C4-2B (cell line): ENCODE results near the gene MPI.
A peak's percentile ranks its signal among the peaks of the same experiment; 100 is the strongest.
"Not testable (repeated sequence)": the region's sequence is repeated elsewhere in the genome, so short reads cannot be mapped to it uniquely, and the experiment has no call there.

Source experiments
- H3K27ac ChIP-seq: fragments of 450-650 bp; 2 replicates; pipeline ENCODE4 v1.5.1; 2017
- ZFX ChIP-seq: fragments of 450-650 bp; IDR thresholded peaks from 2 replicates; pipeline ENCODE4 v1.6.1; 2017
- TF ChIP-seq, protein P1 (sequence below): fragments of 450-650 bp; conservative IDR thresholded peaks from 2 replicates; pipeline ENCODE4 v1.5.1; 2017; ENCODE audit warnings: mild to moderate bottlenecking

Gene MPI

DNA sequence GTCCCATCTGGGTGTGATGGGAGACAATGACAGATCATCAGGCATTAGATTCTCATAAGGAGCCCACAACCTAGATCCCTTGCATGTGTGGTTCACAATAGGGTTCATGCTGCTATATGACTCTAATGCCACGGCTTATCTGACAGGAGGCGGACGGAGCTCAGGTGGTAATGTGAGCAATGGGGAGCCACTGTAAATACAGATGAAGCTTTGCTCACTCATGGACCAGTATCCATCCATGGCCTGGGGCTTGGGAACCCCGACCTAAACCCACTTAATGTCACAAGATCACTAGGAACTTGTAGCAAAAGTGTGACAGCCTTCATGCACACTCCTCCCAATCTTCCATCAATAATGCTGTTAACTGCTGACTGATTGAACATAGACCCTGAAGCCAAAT is 18.8 kb downstream of the MPI start:
- no peak for TF ChIP-seq ZFX
- TF ChIP-seq, protein P1, sequence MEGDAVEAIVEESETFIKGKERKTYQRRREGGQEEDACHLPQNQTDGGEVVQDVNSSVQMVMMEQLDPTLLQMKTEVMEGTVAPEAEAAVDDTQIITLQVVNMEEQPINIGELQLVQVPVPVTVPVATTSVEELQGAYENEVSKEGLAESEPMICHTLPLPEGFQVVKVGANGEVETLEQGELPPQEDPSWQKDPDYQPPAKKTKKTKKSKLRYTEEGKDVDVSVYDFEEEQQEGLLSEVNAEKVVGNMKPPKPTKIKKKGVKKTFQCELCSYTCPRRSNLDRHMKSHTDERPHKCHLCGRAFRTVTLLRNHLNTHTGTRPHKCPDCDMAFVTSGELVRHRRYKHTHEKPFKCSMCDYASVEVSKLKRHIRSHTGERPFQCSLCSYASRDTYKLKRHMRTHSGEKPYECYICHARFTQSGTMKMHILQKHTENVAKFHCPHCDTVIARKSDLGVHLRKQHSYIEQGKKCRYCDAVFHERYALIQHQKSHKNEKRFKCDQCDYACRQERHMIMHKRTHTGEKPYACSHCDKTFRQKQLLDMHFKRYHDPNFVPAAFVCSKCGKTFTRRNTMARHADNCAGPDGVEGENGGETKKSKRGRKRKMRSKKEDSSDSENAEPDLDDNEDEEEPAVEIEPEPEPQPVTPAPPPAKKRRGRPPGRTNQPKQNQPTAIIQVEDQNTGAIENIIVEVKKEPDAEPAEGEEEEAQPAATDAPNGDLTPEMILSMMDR = no peak

DNA sequence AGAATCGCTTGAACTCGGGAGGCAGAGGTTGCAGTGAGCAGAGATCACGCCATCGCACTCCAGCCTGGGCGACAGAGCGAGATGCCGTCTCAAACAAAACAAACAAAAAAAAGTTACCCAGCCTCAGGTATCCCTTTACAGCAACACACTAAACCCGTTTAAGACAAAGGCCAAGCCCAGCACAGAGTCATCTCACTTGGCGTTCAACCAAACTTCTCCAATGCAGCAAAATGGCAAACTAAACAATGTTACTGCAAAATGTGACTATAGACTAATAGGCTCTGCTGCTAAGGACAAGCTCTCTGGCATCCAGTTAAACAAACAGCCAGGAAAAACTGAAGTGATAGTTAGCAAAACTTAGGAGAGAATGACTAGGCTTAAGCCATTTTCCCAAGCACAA is 23.2 kb downstream of the MPI start:
- peak overlapping the region; percentile 66 for H3K27ac ChIP-seq
- no peak for TF ChIP-seq ZFX
- TF ChIP-seq, protein P1 = no peak

More for the DNA sequence above, 18.8 kb downstream of the MPI start:
- H3K27ac ChIP-seq = no peak overlapping the region

DNA sequence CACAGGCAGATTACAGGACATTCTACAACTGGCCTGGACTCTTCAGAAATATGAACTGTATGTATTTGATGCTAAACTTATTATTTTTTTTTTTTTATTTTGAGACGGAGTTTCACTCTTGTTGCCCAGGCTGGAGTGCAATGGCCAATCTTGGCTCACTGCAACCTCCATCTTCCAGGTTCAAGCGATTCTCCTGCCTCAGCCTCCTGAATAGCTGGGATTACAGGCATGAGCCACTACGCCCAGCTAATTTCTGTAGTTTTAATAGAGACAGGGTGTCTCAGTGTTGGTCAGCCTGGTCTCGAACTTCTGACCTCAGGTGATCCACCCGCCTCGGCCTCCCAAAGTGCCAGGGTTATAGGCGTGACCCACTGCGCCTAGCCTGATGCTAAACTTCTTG is 24.0 kb downstream of the MPI start:
- H3K27ac ChIP-seq = peak overlapping the region; percentile 24

DNA sequence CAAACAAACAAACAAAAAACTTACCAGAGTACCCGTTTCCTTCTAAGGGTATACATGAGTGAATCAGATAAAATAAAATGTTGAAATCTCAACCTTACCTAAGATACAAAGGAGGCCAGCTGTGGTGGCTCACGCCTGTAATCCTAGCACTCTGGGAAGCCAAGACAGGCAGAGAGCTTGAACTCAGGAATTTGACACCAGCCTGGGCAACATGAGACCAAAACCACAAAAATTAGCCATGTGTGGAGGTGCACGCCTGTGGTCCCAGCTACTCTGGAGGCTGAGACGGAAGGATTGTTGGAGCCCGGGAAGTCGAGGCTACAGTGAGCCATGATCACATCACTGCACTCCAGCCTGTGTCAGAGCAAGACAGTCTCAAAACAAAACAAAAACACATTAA is 27.8 kb downstream of the MPI start:
- no peak for TF ChIP-seq ZFX
- no peak overlapping the region for H3K27ac ChIP-seq

DNA sequence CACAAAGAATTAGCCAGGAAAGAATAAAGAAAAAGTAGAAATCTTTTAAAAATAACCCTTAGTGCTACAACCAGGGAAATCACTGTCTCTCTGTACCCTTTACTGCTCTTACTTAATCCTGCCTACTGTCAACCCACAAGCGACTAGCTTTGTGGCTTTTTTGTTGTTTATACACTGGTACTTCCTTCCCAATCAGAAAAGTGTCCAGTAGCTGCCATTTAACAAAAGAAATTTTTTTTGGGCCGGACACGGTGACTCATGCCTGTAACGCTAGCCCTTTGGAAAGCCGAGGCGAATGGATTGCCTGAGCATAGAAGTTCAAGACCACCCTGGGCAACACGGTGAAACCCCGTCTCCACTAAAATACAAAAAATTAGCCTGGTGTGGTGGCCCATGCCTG is 30.6 kb downstream of the MPI start:
- no peak for TF ChIP-seq ZFX
- TF ChIP-seq, protein P1 = no peak
- H3K27ac ChIP-seq = no peak overlapping the region

DNA sequence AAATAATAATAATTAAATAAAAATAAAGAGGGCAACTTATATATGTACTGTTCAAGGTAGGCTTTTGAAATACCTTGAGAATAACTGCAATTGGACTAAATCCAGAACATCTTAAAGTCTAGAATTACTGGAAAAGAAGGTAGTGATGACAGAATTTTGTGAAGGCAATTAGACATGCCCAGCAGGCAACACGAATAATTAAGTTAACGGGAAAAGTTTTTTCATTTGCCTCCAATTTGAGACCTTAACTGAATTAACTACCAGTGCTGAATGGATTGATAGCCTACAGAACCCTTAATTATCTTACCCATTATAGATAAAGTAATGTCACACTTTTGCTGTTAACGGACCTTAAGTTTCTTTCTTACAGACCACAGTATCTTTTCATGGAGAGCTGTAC is 34.7 kb downstream of the MPI start:
- TF ChIP-seq, protein P1 = no peak
- no peak for TF ChIP-seq ZFX
- no peak overlapping the region for H3K27ac ChIP-seq

DNA sequence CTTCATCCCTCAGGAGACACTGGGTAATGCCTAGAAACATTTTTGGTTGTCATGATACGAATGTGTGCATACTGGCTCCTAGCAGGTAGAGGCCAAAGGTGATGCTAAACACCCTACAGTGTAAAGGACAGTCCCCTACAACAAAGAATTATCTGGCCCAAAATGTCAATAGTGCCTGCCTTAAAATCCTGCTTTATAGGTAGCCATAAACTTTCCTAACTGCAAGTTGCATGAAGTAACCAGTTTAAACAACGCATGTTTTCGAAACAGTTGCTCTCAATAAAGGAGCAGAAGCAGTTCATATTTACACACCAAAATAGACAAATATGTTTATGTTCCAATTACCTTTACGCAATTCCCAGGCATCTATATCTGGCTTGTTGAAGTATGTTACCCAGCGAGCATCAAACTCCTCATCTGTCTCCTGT is 38.9 kb downstream of the MPI start:
- no peak for TF ChIP-seq ZFX
- TF ChIP-seq, protein P1 = no peak
- no peak overlapping the region for H3K27ac ChIP-seq

DNA sequence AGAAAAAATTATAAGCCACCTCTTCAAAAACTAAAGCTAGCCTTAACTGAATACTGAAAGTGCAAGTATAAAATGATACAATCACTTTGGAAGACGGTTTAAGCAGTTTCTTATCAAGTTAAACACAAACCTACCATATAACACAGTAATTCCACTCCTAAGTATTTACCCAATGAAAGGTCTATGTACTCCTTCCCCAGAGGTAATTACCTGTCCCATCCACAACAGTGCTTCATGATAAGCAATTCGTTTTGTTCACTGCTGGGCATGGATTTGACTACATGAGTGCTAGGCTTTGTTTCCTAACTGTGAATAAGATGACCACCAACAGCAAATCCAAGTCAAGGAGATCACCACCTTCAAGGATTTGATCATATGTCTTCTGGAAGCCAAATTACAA is 43.7 kb downstream of the MPI start:
- no peak overlapping the region for H3K27ac ChIP-seq
- TF ChIP-seq ZFX = no peak
- TF ChIP-seq, protein P1 = no peak

DNA sequence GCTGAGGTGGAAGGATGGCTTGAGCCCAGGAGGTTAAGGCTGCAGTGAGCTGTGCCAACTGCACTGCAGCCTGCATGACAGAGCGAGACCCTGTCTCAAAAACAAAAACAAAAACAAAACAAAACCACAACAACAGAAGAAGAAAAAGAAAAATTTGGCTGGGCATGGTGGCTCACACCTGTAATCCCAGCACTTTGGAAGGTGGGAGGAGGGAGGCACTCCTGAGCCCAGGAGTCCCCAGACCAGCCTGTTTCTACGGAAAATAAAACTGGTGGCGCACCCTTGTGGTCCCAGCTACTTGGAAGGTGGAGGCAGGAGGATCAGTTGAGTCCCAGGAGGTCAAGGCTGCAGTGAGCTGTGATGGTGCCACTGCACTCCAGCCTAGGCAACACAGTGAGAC is 45.4 kb downstream of the MPI start:
- H3K27ac ChIP-seq = not testable (repeated sequence)
